Measurements from ENCODE around the gene UBE2QL1.

The UBE2QL1 gene

DNA sequence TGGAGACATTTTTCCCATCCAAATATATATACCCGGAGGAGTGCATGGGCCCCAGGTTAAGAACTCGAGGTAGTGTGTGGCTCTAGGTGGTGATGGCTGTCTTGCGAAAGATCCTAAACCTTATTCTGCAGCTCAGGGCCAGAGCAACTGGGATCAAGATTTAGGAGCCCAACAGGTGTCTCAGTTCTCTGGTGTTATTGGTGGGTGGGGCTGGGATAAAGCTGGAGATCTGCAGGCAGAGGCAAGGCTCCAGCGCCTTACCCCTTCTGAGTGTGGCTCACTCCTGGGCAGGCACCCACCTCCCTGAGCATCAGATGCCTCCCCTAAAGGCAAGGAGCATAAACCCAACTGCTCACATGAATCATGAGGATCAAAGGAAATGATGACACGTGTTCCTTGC lies 11.2 kb downstream of the UBE2QL1 start:
- Histone ChIP-seq H3K4me1 (ENCODE audit: insufficient read depth, low read length, severe bottlenecking) (no peaks in the 10 kb centered on the region), H3K79me2 (ENCODE audit: insufficient read depth, low read length) (no peaks in the 10 kb centered on the region), H3K27me3 (ENCODE audit: insufficient read depth, low read length) (no peaks in the 10 kb centered on the region; the same call in 1 of the 2 replicates), H3K27ac (ENCODE audit: low read depth, low read length, poor library complexity, severe bottlenecking) (no peak overlapping the region), H3K36me3 (ENCODE audit: insufficient read depth, low read length) (no peaks in the 10 kb centered on the region), H4K20me1 (ENCODE audit: insufficient read depth, low read length) (no peaks in the 10 kb centered on the region), H3K9ac (ENCODE audit: low read length) (no peak overlapping the region), H3K4me3 (ENCODE audit: low read depth, low read length, poor library complexity, severe bottlenecking) (no peak overlapping the region), H3F3A (ENCODE audit: insufficient read depth, low read length) (no peaks in the 10 kb centered on the region), H3K9me3 (ENCODE audit: low read length) (no peaks in the 10 kb centered on the region), H2AFZ (ENCODE audit: low read length) (no peak overlapping the region), H3K4me2 (ENCODE audit: low read length) (no peak overlapping the region), H3K9me2 (ENCODE audit: low read depth, low read length) (no peaks in the 10 kb centered on the region)
- TF ChIP-seq CTCF (IDR thresholded peaks at IDR 0.05; ENCODE audit: low read length) (no peak), EZH2 (IDR thresholded peaks at IDR 0.05; ENCODE audit: borderline replicate concordance, low read length) (no peak)

GRCh38 chr5:6461006-6461405 lies 12.3 kb downstream of the UBE2QL1 start:
- Histone ChIP-seq H3K9me3 (ENCODE audit: low read length) (no peaks in the 10 kb centered on the region), H3F3A (ENCODE audit: insufficient read depth, low read length) (no peaks in the 10 kb centered on the region), H4K20me1 (ENCODE audit: insufficient read depth, low read length) (no peaks in the 10 kb centered on the region), H3K36me3 (ENCODE audit: insufficient read depth, low read length) (no peaks in the 10 kb centered on the region), H3K4me3 (ENCODE audit: low read depth, low read length, poor library complexity, severe bottlenecking) (no peak overlapping the region), H2AFZ (ENCODE audit: low read length) (no peak overlapping the region), H3K4me2 (ENCODE audit: low read length) (no peak overlapping the region), H3K27ac (ENCODE audit: low read depth, low read length, poor library complexity, severe bottlenecking) (no peak overlapping the region), H3K9ac (ENCODE audit: low read length) (no peak overlapping the region), H3K4me1 (ENCODE audit: insufficient read depth, low read length, severe bottlenecking) (no peaks in the 10 kb centered on the region), H3K79me2 (ENCODE audit: insufficient read depth, low read length) (no peaks in the 10 kb centered on the region), H3K27me3 (ENCODE audit: insufficient read depth, low read length) (no peaks in the 10 kb centered on the region; the same call in 1 of the 2 replicates), H3K9me2 (ENCODE audit: low read depth, low read length) (no peaks in the 10 kb centered on the region)
- TF ChIP-seq EZH2 (IDR thresholded peaks at IDR 0.05; ENCODE audit: borderline replicate concordance, low read length) (no peak), CTCF (IDR thresholded peaks at IDR 0.05; ENCODE audit: low read length) (no peak)

DNA sequence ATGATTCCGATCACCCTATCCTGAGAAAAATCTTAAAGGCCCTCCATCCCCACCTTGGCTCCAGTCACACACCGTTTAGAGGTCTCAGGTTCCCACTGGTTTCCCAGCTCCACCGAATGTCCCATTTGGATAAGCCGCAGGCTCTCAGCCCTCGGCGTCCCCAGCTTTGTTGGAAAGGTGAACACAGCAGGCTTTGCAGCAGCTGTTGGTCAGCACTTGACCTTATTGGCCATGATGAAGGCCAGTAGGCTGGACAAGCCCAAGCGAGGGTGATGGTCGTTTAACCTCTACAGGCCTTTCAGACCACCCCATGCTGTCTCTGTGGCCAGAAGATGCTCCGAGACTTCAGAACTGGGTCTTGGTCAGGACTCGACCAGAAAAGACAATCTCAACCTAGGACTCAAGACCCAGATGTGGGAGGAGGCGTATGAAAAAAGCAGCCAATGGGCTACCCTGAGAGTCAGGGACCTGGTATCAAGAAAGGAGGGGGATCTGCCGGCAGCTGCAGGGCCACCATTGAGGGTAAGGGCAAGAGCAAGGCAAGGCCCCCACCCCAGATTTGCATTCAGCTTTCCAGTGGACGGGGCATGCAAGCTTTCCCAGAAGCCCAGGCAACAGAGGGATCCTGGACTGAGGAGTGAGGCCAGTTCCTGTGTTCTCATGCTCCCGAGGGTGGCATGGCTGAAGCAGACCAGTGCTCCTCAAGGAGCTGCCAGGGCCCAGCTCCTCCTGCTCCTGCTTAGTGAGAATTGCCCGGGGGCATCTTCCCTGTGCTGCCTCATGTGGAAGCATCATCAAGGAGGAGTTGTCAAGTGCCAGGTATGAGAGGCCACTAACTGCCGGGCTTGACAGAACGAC lies 13.4 kb downstream of the UBE2QL1 start:
- H3K4me1 ChIP-seq (ENCODE audit: insufficient read depth, low read length, severe bottlenecking): no peaks in the 10 kb centered on the region
- H3K9me2 ChIP-seq (ENCODE audit: low read depth, low read length): no peaks in the 10 kb centered on the region
- no peak overlapping the region for H3K27ac ChIP-seq (ENCODE audit: low read depth, low read length, poor library complexity, severe bottlenecking)
- H3K4me2 ChIP-seq (ENCODE audit: low read length): no peak overlapping the region
- no peaks in the 10 kb centered on the region for H3K36me3 ChIP-seq (ENCODE audit: insufficient read depth, low read length)
- H3K4me3 ChIP-seq (ENCODE audit: low read depth, low read length, poor library complexity, severe bottlenecking): no peak overlapping the region
- H4K20me1 ChIP-seq (ENCODE audit: insufficient read depth, low read length): no peaks in the 10 kb centered on the region
- no peaks in the 10 kb centered on the region; the same call in 1 of the 2 replicates for H3K27me3 ChIP-seq (ENCODE audit: insufficient read depth, low read length)
- no peaks in the 10 kb centered on the region for H3K79me2 ChIP-seq (ENCODE audit: insufficient read depth, low read length)
- no peak for TF ChIP-seq CTCF (IDR thresholded peaks at IDR 0.05; ENCODE audit: low read length)
- H3F3A ChIP-seq (ENCODE audit: insufficient read depth, low read length): no peaks in the 10 kb centered on the region
- H3K9ac ChIP-seq (ENCODE audit: low read length): no peak overlapping the region
- no peak overlapping the region for H2AFZ ChIP-seq (ENCODE audit: low read length)
- no peaks in the 10 kb centered on the region for H3K9me3 ChIP-seq (ENCODE audit: low read length)

Data from OCI-LY1 (cell line).